HepG2 (cell line): ENCODE measurements around the gene PGP. TPM values are rescaled to one million over a fixed set of nuclear protein-coding genes. Genes with fewer than 3 reads are reported as not detected.
A peak's percentile ranks its signal among the peaks of the same experiment; 100 is the strongest.

Experiments
- AFF4 ChIP-seq: sonication (generic); formaldehyde crosslinking; IDR thresholded peaks from 2 replicates; pipeline ENCODE4 v1.4.0; 2020; ENCODE audit warnings: missing genetic modification reagents
- ARNTL ChIP-seq: sonication (generic); formaldehyde crosslinking; IDR thresholded peaks from 2 replicates; pipeline ENCODE4 v1.4.0; 2020; ENCODE audit warnings: mild to moderate bottlenecking, missing genetic modification reagents
- CENPX ChIP-seq: sonication (generic); formaldehyde crosslinking; IDR thresholded peaks from 2 replicates; pipeline ENCODE4 v1.9.0; 2021; ENCODE audit warnings: mild to moderate bottlenecking, missing genetic modification reagents, moderate library complexity
- CTCF ChIP-seq: sonication (generic); formaldehyde crosslinking; IDR thresholded peaks from 2 replicates; pipeline ENCODE4 v1.5.0; 2020; ENCODE audit warnings: mild to moderate bottlenecking, missing genetic modification reagents, moderate library complexity
- GATAD2A ChIP-seq: IDR thresholded peaks from 2 replicates; pipeline ENCODE4 v1.6.1; 2016
- HOXA3 ChIP-seq: sonication (generic); formaldehyde crosslinking; IDR thresholded peaks from 2 replicates; pipeline ENCODE4 v1.5.0; 2020; ENCODE audit warnings: missing genetic modification reagents
- KDM4B ChIP-seq: sonication (generic); formaldehyde crosslinking; IDR thresholded peaks from 2 replicates; pipeline ENCODE4 v1.4.0; 2020; ENCODE audit warnings: missing genetic modification reagents
- KLF6 ChIP-seq: IDR thresholded peaks from 2 replicates; pipeline ENCODE4 v1.8.0; 2016; ENCODE audit warnings: missing biosample characterization, missing genetic modification reagents
- MED1 ChIP-seq: sonication (generic); formaldehyde crosslinking; IDR thresholded peaks from 2 replicates; pipeline ENCODE4 v1.4.0; 2020; ENCODE audit warnings: missing genetic modification reagents
- PCBP1 ChIP-seq: fragments of 200-400 bp; formaldehyde crosslinking; IDR thresholded peaks from 2 replicates; pipeline ENCODE4 v1.6.1; 2017; ENCODE audit warnings: mild to moderate bottlenecking, low read depth, low read length, borderline replicate concordance
- RFX5 ChIP-seq: IDR thresholded peaks from 2 replicates; pipeline ENCODE4 v1.6.1; 2011; ENCODE audit warnings: low read depth, low read length, improper control_type of control experiment
- SNAI1 ChIP-seq: sonication (generic); formaldehyde crosslinking; IDR thresholded peaks from 2 replicates; pipeline ENCODE4 v1.5.0; 2020; ENCODE audit warnings: mild to moderate bottlenecking, missing genetic modification reagents, borderline replicate concordance
- SNAPC5 ChIP-seq: sonication (generic); formaldehyde crosslinking; IDR thresholded peaks from 2 replicates; pipeline ENCODE4 v1.8.1; 2023; ENCODE audit warnings: mild to moderate bottlenecking, missing genetic modification reagents, borderline replicate concordance
- SRF ChIP-seq: IDR thresholded peaks from 2 replicates; pipeline ENCODE4 v1.6.1; 2011; ENCODE audit warnings: mild to moderate bottlenecking, low read depth, low read length, moderate library complexity
- SRY ChIP-seq: sonication (generic); formaldehyde crosslinking; IDR thresholded peaks from 2 replicates; pipeline ENCODE4 v1.8.0; 2022; ENCODE audit warnings: mild to moderate bottlenecking, missing genetic modification reagents
- YEATS2 ChIP-seq: sonication (generic); formaldehyde crosslinking; IDR thresholded peaks from 2 replicates; pipeline ENCODE4 v1.4.0; 2020; ENCODE audit warnings: missing genetic modification reagents, borderline replicate concordance
- ZBTB3 ChIP-seq: sonication (generic); formaldehyde crosslinking; IDR thresholded peaks from 2 replicates; pipeline ENCODE4 v1.4.0; 2020; ENCODE audit warnings: low read depth, mild to moderate bottlenecking, moderate library complexity, missing genetic modification reagents, borderline replicate concordance
- ZMAT3 ChIP-seq: sonication (generic); formaldehyde crosslinking; conservative IDR thresholded peaks from 2 replicates; pipeline ENCODE4 v1.7.0; 2021; ENCODE audit warnings: missing genetic modification reagents
- ZMYM3 ChIP-seq: sonication (generic); formaldehyde crosslinking; IDR thresholded peaks from 2 replicates; pipeline ENCODE4 v1.5.1; 2020; ENCODE audit warnings: mild to moderate bottlenecking, missing genetic modification reagents
- ZNF101 ChIP-seq: sonication (generic); formaldehyde crosslinking; IDR thresholded peaks from 2 replicates; pipeline ENCODE4 v1.4.0; 2020; ENCODE audit warnings: mild to moderate bottlenecking, low read depth, missing genetic modification reagents, borderline replicate concordance
- ZNF224 ChIP-seq: sonication (generic); formaldehyde crosslinking; IDR thresholded peaks from 2 replicates; pipeline ENCODE4 v1.5.0; 2020; ENCODE audit warnings: mild to moderate bottlenecking, missing genetic modification reagents
- ZNF3 ChIP-seq: IDR thresholded peaks from 2 replicates; pipeline ENCODE4 v1.7.0; 2017; ENCODE audit warnings: inconsistent platforms
- ZNF317 ChIP-seq: sonication (generic); formaldehyde crosslinking; IDR thresholded peaks from 2 replicates; pipeline ENCODE4 v1.5.0; 2020; ENCODE audit warnings: mild to moderate bottlenecking, missing genetic modification reagents
- ZNF335 ChIP-seq: sonication (generic); formaldehyde crosslinking; IDR thresholded peaks from 2 replicates; pipeline ENCODE4 v1.4.0; 2020; ENCODE audit warnings: missing genetic modification reagents
- ZNF431 ChIP-seq: sonication (generic); formaldehyde crosslinking; IDR thresholded peaks from 2 replicates; pipeline ENCODE4 v1.9.0; 2022; ENCODE audit warnings: missing genetic modification reagents, low read depth, mild to moderate bottlenecking, borderline replicate concordance
- ZNF816 ChIP-seq: sonication (generic); formaldehyde crosslinking; IDR thresholded peaks from 2 replicates; pipeline ENCODE4 v1.8.0; 2022; ENCODE audit warnings: missing genetic modification reagents, mild to moderate bottlenecking, borderline replicate concordance
- polyA plus RNA-seq, 8 experiments: library from polyadenylated mRNA; depleted of rRNA in 3 of 8; stranded (reverse) in 7 of 8; unstranded in 1 of 8; fragments of >200 nt; fragmentation: Illumina TruSeq in 4 of 8; extraction: Trizol in 4 of 8; gene quantifications; 2 replicates each; pipeline versions ENCODE4 v1.2.1 to v1.2.3, GENCODE V29; 2011 to 2016; ENCODE audit warnings: low read depth in 4 of 8, missing spikeins in 1 of 8, mixed read lengths in 1 of 8; ENCODE audit not compliant: insufficient read depth in 1 of 8
- total RNA-seq, 5 experiments: library from RNA; depleted of rRNA; stranded (reverse); fragments of >200 nt; fragmentation: Illumina TruSeq; extraction: Trizol; gene quantifications; 2 replicates each; pipeline ENCODE4 v1.2.3, GENCODE V29; 2016; ENCODE audit warnings: low read depth in 1 of 5

The PGP gene
- total and polyA plus RNA-seq, 2 of the 13 experiments (the other 11 are each of a cell fraction or from before 2014, with no cell fraction given), result 7.3 to 18.3 TPM

GRCh38 chr16:2194852-2195321 is 19.8 kb downstream of the PGP start (continued):
- no peak for TF ChIP-seq ZNF816 (CRISPR knock-in tag)
- no peak for TF ChIP-seq GATAD2A (CRISPR knock-in tag)
- no peak for TF ChIP-seq ZNF431 (CRISPR knock-in tag)
- TF ChIP-seq PCBP1, result peak; percentile 27; the same call in 1 of the 2 replicates
- no peak for TF ChIP-seq ZNF3
- TF ChIP-seq MED1 (CRISPR knock-in tag), result peak; percentile 53; the same call in 1 of the 2 replicates
- no peak for TF ChIP-seq SRY (CRISPR knock-in tag)
- no peak for TF ChIP-seq ZNF335
- TF ChIP-seq CENPX, result no peak
- TF ChIP-seq YEATS2 (CRISPR knock-in tag), result no peak
- no peak for TF ChIP-seq AFF4 (CRISPR knock-in tag)
- TF ChIP-seq SNAI1 (CRISPR knock-in tag), result no peak
- TF ChIP-seq KLF6, result no peak
- no peak for TF ChIP-seq RFX5
- TF ChIP-seq KDM4B (CRISPR knock-in tag), result 0 out of 2 replicates have a peak, but pooled peaks have one; percentile 11
- TF ChIP-seq ZMAT3 (CRISPR knock-in tag), result no peak
- TF ChIP-seq ZNF317 (CRISPR knock-in tag), result no peak
- TF ChIP-seq ZBTB3 (CRISPR knock-in tag), result no peak
- no peak for TF ChIP-seq SNAPC5
- TF ChIP-seq ZNF101 (CRISPR knock-in tag), result no peak
- TF ChIP-seq SRF, result no peak
- peak; percentile 100 for TF ChIP-seq ZMYM3 (CRISPR knock-in tag)
- TF ChIP-seq ARNTL (CRISPR knock-in tag), result no peak
- peak; percentile 93 for TF ChIP-seq CTCF (CRISPR knock-in tag)
- peak; percentile 61; the same call in 1 of the 2 replicates for TF ChIP-seq HOXA3 (CRISPR knock-in tag)
- no peak for TF ChIP-seq ZNF224 (CRISPR knock-in tag)
